ENCODE data around the gene OR51M1. TPM values are rescaled to one million over a fixed set of nuclear protein-coding genes. Genes with fewer than 3 reads are reported as not detected.

The OR51M1 gene
- polyA plus RNA-seq, 1 of the 3 experiments (the other 2 are of a cell fraction): not detected

- H3K79me2 ChIP-seq (ENCODE audit: insufficient read depth): no peaks in the 10 kb centered on the region
- H3K4me2 ChIP-seq: no peak overlapping the region
- H3K9me2 ChIP-seq: no peaks in the 10 kb centered on the region
- H3K4me1 ChIP-seq (ENCODE audit: control insufficient read depth in 1 of 2, insufficient read depth in 2 of 2, low read depth in 1 of 2, low read length in 1 of 2): no peaks in the 10 kb centered on the region
- ChIA-PET CTCF (no interaction called here), POLR2A (no interaction called here)
- H3K36me3 ChIP-seq (replicated peaks in 1 of 2; ENCODE audit: control insufficient read depth in 1 of 2, insufficient read depth in 2 of 2, low read length in 1 of 2): no peaks in the 10 kb centered on the region
- no peaks in the 10 kb centered on the region; the same call in 1 of the 2 replicates for H3K27me3 ChIP-seq (ENCODE audit: insufficient read depth)
- H3F3A ChIP-seq (replicated peaks; ENCODE audit: insufficient read depth): no peaks in the 10 kb centered on the region
- H3K4me3 ChIP-seq (ENCODE audit: low read depth in 2 of 2, low read length in 1 of 2): no peak overlapping the region
- no peak for TF ChIP-seq TEAD4 (IDR thresholded peaks at IDR 0.05; ENCODE audit: borderline replicate concordance, insufficient read depth)
- no peak for TF ChIP-seq NRF1 (IDR thresholded peaks at IDR 0.05; ENCODE audit: low read depth, low read length)
- no peak for TF ChIP-seq REST (IDR thresholded peaks at IDR 0.05; ENCODE audit: low read depth, low read length)
- no peak overlapping the region for H3K9ac ChIP-seq
- 3% methylated on average over 1 of the region's 1 CpG for WGBS (ENCODE audit: low lambda C conversion rate)
- DNase-seq: no peak
- no peak overlapping the region for H2AFZ ChIP-seq (ENCODE audit: low read depth)
- H4K20me1 ChIP-seq (ENCODE audit: insufficient read depth): no peaks in the 10 kb centered on the region
- no peak overlapping the region for H3K27ac ChIP-seq (ENCODE audit: low read depth in 2 of 2, low read length in 1 of 2)
- H3K9me3 ChIP-seq: no peaks in the 10 kb centered on the region
Measured at GRCh38 chr11:5339771-5340322, 43.8 kb upstream of the OR51M1 start.

DNA sequence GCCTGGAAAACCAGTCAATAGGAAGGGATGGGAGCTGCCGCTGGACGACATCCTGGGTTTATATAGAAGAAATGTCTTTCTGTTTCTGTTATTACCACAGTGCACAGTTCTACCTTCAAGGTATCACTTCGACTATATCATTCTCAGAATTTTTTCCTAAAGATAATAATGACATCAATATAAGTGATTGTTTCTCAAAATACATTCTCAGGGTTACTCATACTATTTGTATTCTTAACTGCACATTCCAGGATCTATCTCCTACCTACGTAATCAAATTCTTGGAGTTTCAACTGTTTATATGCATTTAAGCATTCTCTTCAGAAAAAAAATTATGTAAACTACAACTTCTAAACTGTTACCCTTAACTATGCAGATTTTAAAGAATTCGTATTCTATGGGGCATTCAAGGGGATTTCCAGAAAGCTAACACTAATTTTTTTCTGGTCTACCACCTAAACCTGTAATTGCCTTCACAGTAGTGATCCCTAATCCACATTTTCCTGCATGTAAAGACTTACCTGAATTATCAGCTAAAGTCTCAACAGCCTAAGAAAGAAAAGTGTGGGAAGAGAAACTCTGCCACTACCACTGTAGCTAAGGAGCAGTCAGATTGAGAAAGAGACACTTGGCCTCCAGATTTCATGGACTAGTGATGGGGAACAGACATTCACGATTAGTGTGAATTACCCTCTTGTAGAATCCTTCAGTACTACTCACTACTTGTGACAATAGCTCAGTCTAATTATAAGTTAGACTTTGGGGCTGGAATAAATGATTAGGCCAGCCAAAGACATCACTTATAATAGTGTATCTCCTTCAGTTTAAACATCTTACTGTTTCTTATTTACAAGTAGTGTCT, 39.9 kb upstream of the OR51M1 start, which contains the start of gene OR51B5:
TSS of gene OR51B5 (minus strand) at position 51 of the 862 bp plus-strand sequence. CDS start at position 51, 0 bp downstream.
- ChIA-PET POLR2A (no interaction called here), CTCF (interaction anchor here (1.3 kb wide), 1 partner anchor 9 kb away, joined by 3 read pairs; no protein-coding TSS in a partner anchor)
- no peak within 1 kb of the TSS for H3K9ac ChIP-seq
- no peaks in the 10 kb centered on the region for H3K9me2 ChIP-seq
- no peaks in the 10 kb centered on the region for H4K20me1 ChIP-seq (ENCODE audit: insufficient read depth)
- no peaks in the 10 kb centered on the region for H3K36me3 ChIP-seq (replicated peaks in 1 of 2; ENCODE audit: control insufficient read depth in 1 of 2, insufficient read depth in 2 of 2, low read length in 1 of 2)
- H3K4me3 ChIP-seq (ENCODE audit: low read depth in 2 of 2, low read length in 1 of 2): no peak within 1 kb of the TSS
- no peaks in the 10 kb centered on the region for H3K79me2 ChIP-seq (ENCODE audit: insufficient read depth)
- no peak within 1 kb of the TSS for H3K27ac ChIP-seq (ENCODE audit: low read depth in 2 of 2, low read length in 1 of 2)
- H2AFZ ChIP-seq (ENCODE audit: low read depth): no peak within 1 kb of the TSS
- no peak within 1 kb of the TSS for H3K4me2 ChIP-seq
- H3K27me3 ChIP-seq (ENCODE audit: insufficient read depth): no peaks in the 10 kb centered on the region; the same call in 1 of the 2 replicates
- DNase-seq: no peak
- H3K9me3 ChIP-seq: no peaks in the 10 kb centered on the region
- no peaks in the 10 kb centered on the region for H3K4me1 ChIP-seq (ENCODE audit: control insufficient read depth in 1 of 2, insufficient read depth in 2 of 2, low read depth in 1 of 2, low read length in 1 of 2)
- WGBS (ENCODE audit: low lambda C conversion rate): 11% methylated on average over 6 of the region's 6 CpGs
- no peaks in the 10 kb centered on the region for H3F3A ChIP-seq (replicated peaks; ENCODE audit: insufficient read depth)
- TF ChIP-seq TCF12 (IDR thresholded peaks at IDR 0.05) (no peak), EZH2phosphoT487 (IDR thresholded peaks at IDR 0.05; ENCODE audit: borderline replicate concordance, low read depth) (no peak), SIN3A (IDR thresholded peaks at IDR 0.05; ENCODE audit: borderline replicate concordance, low read depth, low read length) (no peak), NFIC (IDR thresholded peaks at IDR 0.05; ENCODE audit: borderline replicate concordance) (no peak), YY1 (IDR thresholded peaks at IDR 0.05; ENCODE audit: low read depth) (no peak), GATA2 (CRISPR knock-in tag; IDR thresholded peaks at IDR 0.05) (no peak), JUND (IDR thresholded peaks at IDR 0.05) (no peak), FOXM1 (IDR thresholded peaks at IDR 0.05; ENCODE audit: low read depth) (no peak), FOXJ3 (CRISPR knock-in tag; IDR thresholded peaks at IDR 0.05) (no peak), MXI1 (IDR thresholded peaks at IDR 0.05; ENCODE audit: low read depth, low read length) (no peak), EP300 (IDR thresholded peaks at IDR 0.05; ENCODE audit: borderline replicate concordance in 1 of 2, low read depth in 1 of 2, low read length in 1 of 2) (no peak)
- TF ChIP-seq, protein P1, sequence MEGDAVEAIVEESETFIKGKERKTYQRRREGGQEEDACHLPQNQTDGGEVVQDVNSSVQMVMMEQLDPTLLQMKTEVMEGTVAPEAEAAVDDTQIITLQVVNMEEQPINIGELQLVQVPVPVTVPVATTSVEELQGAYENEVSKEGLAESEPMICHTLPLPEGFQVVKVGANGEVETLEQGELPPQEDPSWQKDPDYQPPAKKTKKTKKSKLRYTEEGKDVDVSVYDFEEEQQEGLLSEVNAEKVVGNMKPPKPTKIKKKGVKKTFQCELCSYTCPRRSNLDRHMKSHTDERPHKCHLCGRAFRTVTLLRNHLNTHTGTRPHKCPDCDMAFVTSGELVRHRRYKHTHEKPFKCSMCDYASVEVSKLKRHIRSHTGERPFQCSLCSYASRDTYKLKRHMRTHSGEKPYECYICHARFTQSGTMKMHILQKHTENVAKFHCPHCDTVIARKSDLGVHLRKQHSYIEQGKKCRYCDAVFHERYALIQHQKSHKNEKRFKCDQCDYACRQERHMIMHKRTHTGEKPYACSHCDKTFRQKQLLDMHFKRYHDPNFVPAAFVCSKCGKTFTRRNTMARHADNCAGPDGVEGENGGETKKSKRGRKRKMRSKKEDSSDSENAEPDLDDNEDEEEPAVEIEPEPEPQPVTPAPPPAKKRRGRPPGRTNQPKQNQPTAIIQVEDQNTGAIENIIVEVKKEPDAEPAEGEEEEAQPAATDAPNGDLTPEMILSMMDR (IDR thresholded peaks at IDR 0.05): no peak
- TF ChIP-seq, protein P2, sequence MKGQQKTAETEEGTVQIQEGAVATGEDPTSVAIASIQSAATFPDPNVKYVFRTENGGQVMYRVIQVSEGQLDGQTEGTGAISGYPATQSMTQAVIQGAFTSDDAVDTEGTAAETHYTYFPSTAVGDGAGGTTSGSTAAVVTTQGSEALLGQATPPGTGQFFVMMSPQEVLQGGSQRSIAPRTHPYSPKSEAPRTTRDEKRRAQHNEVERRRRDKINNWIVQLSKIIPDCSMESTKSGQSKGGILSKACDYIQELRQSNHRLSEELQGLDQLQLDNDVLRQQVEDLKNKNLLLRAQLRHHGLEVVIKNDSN (IDR thresholded peaks at IDR 0.05; ENCODE audit: borderline replicate concordance, low read depth): no peak
- TF ChIP-seq, protein P3, sequence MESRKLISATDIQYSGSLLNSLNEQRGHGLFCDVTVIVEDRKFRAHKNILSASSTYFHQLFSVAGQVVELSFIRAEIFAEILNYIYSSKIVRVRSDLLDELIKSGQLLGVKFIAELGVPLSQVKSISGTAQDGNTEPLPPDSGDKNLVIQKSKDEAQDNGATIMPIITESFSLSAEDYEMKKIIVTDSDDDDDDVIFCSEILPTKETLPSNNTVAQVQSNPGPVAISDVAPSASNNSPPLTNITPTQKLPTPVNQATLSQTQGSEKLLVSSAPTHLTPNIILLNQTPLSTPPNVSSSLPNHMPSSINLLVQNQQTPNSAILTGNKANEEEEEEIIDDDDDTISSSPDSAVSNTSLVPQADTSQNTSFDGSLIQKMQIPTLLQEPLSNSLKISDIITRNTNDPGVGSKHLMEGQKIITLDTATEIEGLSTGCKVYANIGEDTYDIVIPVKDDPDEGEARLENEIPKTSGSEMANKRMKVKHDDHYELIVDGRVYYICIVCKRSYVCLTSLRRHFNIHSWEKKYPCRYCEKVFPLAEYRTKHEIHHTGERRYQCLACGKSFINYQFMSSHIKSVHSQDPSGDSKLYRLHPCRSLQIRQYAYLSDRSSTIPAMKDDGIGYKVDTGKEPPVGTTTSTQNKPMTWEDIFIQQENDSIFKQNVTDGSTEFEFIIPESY (IDR thresholded peaks at IDR 0.05; ENCODE audit: borderline replicate concordance, low read depth): no peak

Data from SK-N-SH (cell line).